Esophagus muscularis mucosa (tissue), 4 donors: ENCODE measurements around the gene PRRX2.

Experiments used
- CTCF ChIP-seq, 3 experiments: fragments of 200-600 bp in 2 of 3; fragments of 450-650 bp in 1 of 3; sonication (generic) in 2 of 3; IDR thresholded peaks; one replicate each; pipeline ENCODE4 v1.5.1; 2017 to 2019; ENCODE audit warnings: antibody characterized with exemption in 3 of 3, mild to moderate bottlenecking in 2 of 3, moderate library complexity in 1 of 3
- EP300 ChIP-seq: sonication (generic); formaldehyde crosslinking; IDR thresholded peaks from one replicate; pipeline ENCODE4 v1.6.1; 2017; ENCODE audit warnings: antibody characterized with exemption
- POLR2AphosphoS5 ChIP-seq, 2 donors: sonication (generic); formaldehyde crosslinking; IDR thresholded peaks; one replicate each; pipeline ENCODE4 v1.6.1; 2017; ENCODE audit warnings: antibody characterized with exemption in 2 of 2

- TF ChIP-seq CTCF (IDR thresholded peaks at IDR 0.05) (no peak), EP300 (no peak), POLR2AphosphoS5 (IDR thresholded peaks at IDR 0.05) (no peak)
These were observed 10.2 kb downstream of the PRRX2 start for GRCh38 chr9:129675620-129676019.
